Measurements from ENCODE around the gene PDE1A. TPM values are rescaled to one million over a fixed set of nuclear protein-coding genes. Genes with fewer than 3 reads are reported as not detected.

PDE1A gene
- total and polyA plus RNA-seq, 4 donors = 1.0 to 11.8 (median 3.6) TPM

- H3K4me1 ChIP-seq (ENCODE audit: control insufficient read depth in 5 of 5, insufficient read depth in 5 of 5, low read length in 5 of 5) = no peaks in the 10 kb centered on the region
- H3K9ac ChIP-seq (ENCODE audit: insufficient read depth in 1 of 2, low read length in 2 of 2) = no peak overlapping the region
- TF ChIP-seq, protein P1, sequence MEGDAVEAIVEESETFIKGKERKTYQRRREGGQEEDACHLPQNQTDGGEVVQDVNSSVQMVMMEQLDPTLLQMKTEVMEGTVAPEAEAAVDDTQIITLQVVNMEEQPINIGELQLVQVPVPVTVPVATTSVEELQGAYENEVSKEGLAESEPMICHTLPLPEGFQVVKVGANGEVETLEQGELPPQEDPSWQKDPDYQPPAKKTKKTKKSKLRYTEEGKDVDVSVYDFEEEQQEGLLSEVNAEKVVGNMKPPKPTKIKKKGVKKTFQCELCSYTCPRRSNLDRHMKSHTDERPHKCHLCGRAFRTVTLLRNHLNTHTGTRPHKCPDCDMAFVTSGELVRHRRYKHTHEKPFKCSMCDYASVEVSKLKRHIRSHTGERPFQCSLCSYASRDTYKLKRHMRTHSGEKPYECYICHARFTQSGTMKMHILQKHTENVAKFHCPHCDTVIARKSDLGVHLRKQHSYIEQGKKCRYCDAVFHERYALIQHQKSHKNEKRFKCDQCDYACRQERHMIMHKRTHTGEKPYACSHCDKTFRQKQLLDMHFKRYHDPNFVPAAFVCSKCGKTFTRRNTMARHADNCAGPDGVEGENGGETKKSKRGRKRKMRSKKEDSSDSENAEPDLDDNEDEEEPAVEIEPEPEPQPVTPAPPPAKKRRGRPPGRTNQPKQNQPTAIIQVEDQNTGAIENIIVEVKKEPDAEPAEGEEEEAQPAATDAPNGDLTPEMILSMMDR (IDR thresholded peaks at IDR 0.05; ENCODE audit: control extremely low read depth, extremely low read depth) = no peak
- ATAC-seq (ENCODE audit: insufficient read depth, low FRiP score) = no peak
- peaks cover 0 to 3% (median 0%) of the 10 kb centered on the region in 4 donors for H3K9me3 ChIP-seq (ENCODE audit: control insufficient read depth in 4 of 4, insufficient read depth in 3 of 4, low read length in 3 of 4)
- H3K4me3 ChIP-seq = no peak overlapping the region
- no peaks in the 10 kb centered on the region for H3K36me3 ChIP-seq (ENCODE audit: control insufficient read depth in 4 of 4, insufficient read depth in 4 of 4, low read length in 4 of 4)
- no peak overlapping the region for H3K27ac ChIP-seq (ENCODE audit: low read depth in 1 of 2, low read length in 1 of 2)
- DNase-seq = no peak
- H3K27me3 ChIP-seq (ENCODE audit: control insufficient read depth in 3 of 3, insufficient read depth in 3 of 3, low read length in 2 of 3) = no peaks in the 10 kb centered on the region
- WGBS, 2 donors = 91 to 100% methylated on average over 3 of the region's 3 CpGs
Measured at GRCh38 chr2:182163878-182164277, 263.0 kb downstream of the PDE1A start.

- TF ChIP-seq, protein P1 (IDR thresholded peaks at IDR 0.05; ENCODE audit: control extremely low read depth, extremely low read depth) = no peak
- no peak overlapping the region for H3K4me3 ChIP-seq
- H3K36me3 ChIP-seq (ENCODE audit: control insufficient read depth in 4 of 4, insufficient read depth in 4 of 4, low read length in 4 of 4) = no peaks in the 10 kb centered on the region
- ATAC-seq (ENCODE audit: insufficient read depth, low FRiP score) (no peak), DNase-seq (no peak)
- H3K9me3 ChIP-seq (ENCODE audit: control insufficient read depth in 4 of 4, insufficient read depth in 3 of 4, low read length in 3 of 4) = no peaks in the 10 kb centered on the region
- peaks cover 0 to 3% (median 0%) of the 10 kb centered on the region in 5 donors for H3K4me1 ChIP-seq (ENCODE audit: control insufficient read depth in 5 of 5, insufficient read depth in 5 of 5, low read length in 5 of 5)
- H3K9ac ChIP-seq (ENCODE audit: insufficient read depth in 1 of 2, low read length in 2 of 2) = no peak overlapping the region
- H3K27ac ChIP-seq (ENCODE audit: low read depth in 1 of 2, low read length in 1 of 2) = no peak overlapping the region
- WGBS, 2 donors = 63 to 86% methylated on average over 2 of the region's 2 CpGs
- H3K27me3 ChIP-seq (ENCODE audit: control insufficient read depth in 3 of 3, insufficient read depth in 3 of 3, low read length in 2 of 3) = no peaks in the 10 kb centered on the region
Measured at GRCh38 chr2:182148344-182148743, 278.5 kb downstream of the PDE1A start.

DNA sequence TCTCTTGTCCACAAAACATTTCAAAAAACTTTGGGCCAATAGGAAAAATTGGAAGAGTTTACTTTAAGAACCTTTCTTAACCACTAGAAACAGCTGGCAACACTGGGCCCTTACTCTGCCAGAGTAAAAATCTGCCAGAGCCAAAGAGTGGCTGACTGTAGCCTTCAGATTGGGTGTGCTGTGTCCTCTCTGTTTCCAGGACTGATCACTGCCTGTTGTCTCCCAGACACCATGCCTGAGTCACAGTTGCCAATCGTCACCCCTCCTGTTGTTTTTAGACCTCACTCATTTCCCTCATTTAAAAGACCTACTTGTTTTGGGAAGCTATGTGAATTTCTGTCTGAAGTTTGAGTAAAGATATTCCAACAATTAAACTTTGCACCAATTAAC lies 282.1 kb downstream of the PDE1A start:
- Histone ChIP-seq H3K4me3 (no peak overlapping the region), H3K36me3 (ENCODE audit: control insufficient read depth in 4 of 4, insufficient read depth in 4 of 4, low read length in 4 of 4) (no peaks in the 10 kb centered on the region), H3K9ac (ENCODE audit: insufficient read depth in 1 of 2, low read length in 2 of 2) (no peak overlapping the region), H3K27ac (ENCODE audit: low read depth in 1 of 2, low read length in 1 of 2) (no peak overlapping the region), H3K27me3 (ENCODE audit: control insufficient read depth in 3 of 3, insufficient read depth in 3 of 3, low read length in 2 of 3) (no peaks in the 10 kb centered on the region), H3K9me3 (ENCODE audit: control insufficient read depth in 4 of 4, insufficient read depth in 3 of 4, low read length in 3 of 4) (no peaks in the 10 kb centered on the region), H3K4me1 (ENCODE audit: control insufficient read depth in 5 of 5, insufficient read depth in 5 of 5, low read length in 5 of 5) (peaks cover 0 to 3% (median 0%) of the 10 kb centered on the region in 5 donors)
- WGBS, 2 donors = 73 to 74% methylated on average over 1 of the region's 1 CpG
- peak; percentile 37 to 64 (median 50) for DNase-seq
- ATAC-seq (ENCODE audit: insufficient read depth, low FRiP score) = no peak
- TF ChIP-seq, protein P1 (IDR thresholded peaks at IDR 0.05; ENCODE audit: control extremely low read depth, extremely low read depth) = no peak

Measured in lung (tissue), 12 donors.